Retinal pigment epithelial cell (primary cell): ENCODE measurements around the gene HAUS8.

Source experiments
- DNase-seq: peaks from one replicate; pipeline ENCODE4 v3.0.0-alpha.2; 2010; ENCODE audit warnings: low read depth
- H3K4me3 ChIP-seq: 2 replicates; pipeline ENCODE4 v1.5.1; 2011; ENCODE audit warnings: mild to moderate bottlenecking, low read length, control low read depth, moderate library complexity
- CTCF ChIP-seq: conservative IDR thresholded peaks from 2 replicates; pipeline ENCODE4 v1.5.1; 2011; ENCODE audit warnings: low read depth, low read length, control low read depth, inconsistent platforms

HAUS8 gene

GRCh38 chr19:17114414-17114831 is 39.2 kb upstream of the HAUS8 start:
- DNase-seq, result no peak
- no peak overlapping the region for H3K4me3 ChIP-seq
- TF ChIP-seq CTCF, result no peak

GRCh38 chr19:17113127-17113785 is 38.0 kb upstream of the HAUS8 start:
- no peak overlapping the region for H3K4me3 ChIP-seq
- DNase-seq, result no peak
- no peak for TF ChIP-seq CTCF

- no peak overlapping the region for H3K4me3 ChIP-seq
- no peak for DNase-seq
- no peak for TF ChIP-seq CTCF
These were observed 37.4 kb upstream of the HAUS8 start for GRCh38 chr19:17112700-17113099.

- TF ChIP-seq CTCF, result no peak
- no peak overlapping the region for H3K4me3 ChIP-seq
- no peak for DNase-seq
These were observed 37.0 kb upstream of the HAUS8 start for GRCh38 chr19:17112271-17112670.

- no peak overlapping the region for H3K4me3 ChIP-seq
- no peak for TF ChIP-seq CTCF
- DNase-seq, result no peak
These were observed 36.5 kb upstream of the HAUS8 start for GRCh38 chr19:17111766-17112165.

- DNase-seq, result no peak
- no peak overlapping the region for H3K4me3 ChIP-seq
- no peak for TF ChIP-seq CTCF
These were observed 35.3 kb upstream of the HAUS8 start for GRCh38 chr19:17110599-17110966.

GRCh38 chr19:17109962-17110598 is 34.8 kb upstream of the HAUS8 start:
- no peak overlapping the region for H3K4me3 ChIP-seq
- DNase-seq, result no peak
- no peak for TF ChIP-seq CTCF
